GM18511 (cell line): ENCODE measurements around the gene ARF1.

Experiments
- ATAC-seq: cut with Tn5 transposase; IDR thresholded peaks from one replicate; pipeline ENCODE4 v1.9.1; 2021; ENCODE audit warnings: mild to moderate bottlenecking, moderate library complexity; ENCODE audit not compliant: unreplicated experiment

ARF1 gene

GRCh38 chr1:228084325-228084724 lies 1.8 kb downstream of the ARF1 start:
- ATAC-seq = no peak

DNA sequence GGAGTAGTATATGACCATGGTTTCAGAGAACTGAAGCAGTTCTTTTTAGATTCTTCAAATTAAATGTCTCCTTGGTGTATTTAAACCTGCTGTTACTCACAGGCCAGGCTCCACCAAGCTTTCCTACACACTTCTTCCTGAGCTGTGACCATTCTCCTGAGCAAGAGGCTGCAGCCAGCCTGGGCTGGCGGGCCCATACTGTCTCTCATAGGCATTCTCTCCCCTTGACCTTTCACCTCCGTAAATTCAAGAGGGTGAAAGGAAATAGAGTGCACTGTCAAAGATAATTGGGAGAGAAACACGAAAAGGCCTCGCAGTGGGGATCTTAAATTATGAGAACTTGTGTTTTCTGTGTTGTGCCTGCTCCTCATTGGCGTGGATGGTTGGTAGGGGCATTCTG lies 2.3 kb downstream of the ARF1 start:
- no peak for ATAC-seq

GRCh38 chr1:228085287-228085951 lies 2.9 kb downstream of the ARF1 start:
- ATAC-seq = no peak

GRCh38 chr1:228087771-228088251 lies 5.3 kb downstream of the ARF1 start:
- no peak for ATAC-seq

- no peak for ATAC-seq
These were observed 6.3 kb downstream of the ARF1 start for GRCh38 chr1:228088586-228089498.

DNA sequence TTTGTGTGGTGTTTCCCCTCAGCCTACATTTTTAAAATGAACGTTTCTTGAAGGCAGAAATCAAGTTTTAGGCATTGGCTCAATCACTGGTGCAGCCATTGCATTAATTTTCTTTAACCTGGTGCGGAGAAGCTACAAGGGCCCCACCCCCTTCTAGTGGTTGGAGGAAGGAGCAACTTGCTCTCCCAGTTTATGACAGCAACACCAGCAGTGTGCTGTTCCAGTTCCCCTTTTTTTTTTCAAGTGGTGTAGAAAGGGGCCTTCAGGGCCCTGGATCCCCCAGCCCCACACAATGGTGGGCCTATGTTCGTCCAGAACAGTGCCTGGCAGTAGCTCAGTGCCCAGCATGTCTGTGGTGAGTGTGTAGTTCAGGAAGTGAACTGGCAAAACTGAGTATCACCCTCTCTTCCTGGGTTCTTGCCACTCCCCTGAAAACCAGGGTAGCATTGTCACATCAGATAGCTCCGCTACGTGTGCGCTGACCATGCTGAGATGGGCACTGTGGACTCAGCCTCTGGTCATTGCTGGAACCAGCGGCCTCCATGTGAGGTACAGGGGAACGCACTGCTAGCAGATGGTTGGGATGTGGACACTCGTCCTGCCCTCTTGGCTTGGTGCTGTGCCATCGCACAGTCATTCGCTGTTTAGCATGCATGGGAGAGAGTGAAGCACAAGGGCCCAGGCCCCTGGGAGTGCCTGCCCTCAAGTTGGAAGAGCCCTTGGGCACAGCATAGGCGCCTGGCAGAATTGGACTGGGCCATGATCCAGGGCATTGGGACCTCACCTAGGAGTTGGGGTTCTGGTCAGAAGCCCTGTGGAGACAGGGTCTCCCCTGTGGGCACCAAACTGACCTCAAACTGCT lies 7.2 kb downstream of the ARF1 start:
- ATAC-seq = peak; percentile 46

DNA sequence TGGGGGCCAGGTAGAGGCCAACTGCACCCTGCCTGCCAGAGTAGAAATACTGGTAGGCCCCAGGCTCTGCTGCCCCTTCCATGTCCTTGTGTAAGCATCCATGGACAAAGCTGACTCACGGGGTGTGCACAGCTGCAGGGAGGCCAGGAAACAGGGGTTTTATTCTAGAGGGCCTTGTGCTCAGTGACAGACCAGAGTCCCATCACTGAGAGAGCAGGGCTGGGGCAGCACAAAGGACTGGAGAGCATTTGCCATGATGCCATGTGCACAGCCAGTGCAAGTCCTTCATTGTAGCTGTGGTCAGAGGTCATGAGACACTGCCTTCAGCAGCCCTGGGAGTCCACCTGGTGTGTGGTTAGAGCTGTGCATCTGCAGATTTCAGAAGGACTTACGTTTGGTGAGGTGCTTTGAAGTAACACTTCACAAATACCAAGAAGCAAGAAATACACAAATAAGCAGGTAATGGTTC lies 8.1 kb downstream of the ARF1 start:
- ATAC-seq = peak; percentile 55

- no peak for ATAC-seq
These were observed 8.6 kb downstream of the ARF1 start for GRCh38 chr1:228091084-228091483.

DNA sequence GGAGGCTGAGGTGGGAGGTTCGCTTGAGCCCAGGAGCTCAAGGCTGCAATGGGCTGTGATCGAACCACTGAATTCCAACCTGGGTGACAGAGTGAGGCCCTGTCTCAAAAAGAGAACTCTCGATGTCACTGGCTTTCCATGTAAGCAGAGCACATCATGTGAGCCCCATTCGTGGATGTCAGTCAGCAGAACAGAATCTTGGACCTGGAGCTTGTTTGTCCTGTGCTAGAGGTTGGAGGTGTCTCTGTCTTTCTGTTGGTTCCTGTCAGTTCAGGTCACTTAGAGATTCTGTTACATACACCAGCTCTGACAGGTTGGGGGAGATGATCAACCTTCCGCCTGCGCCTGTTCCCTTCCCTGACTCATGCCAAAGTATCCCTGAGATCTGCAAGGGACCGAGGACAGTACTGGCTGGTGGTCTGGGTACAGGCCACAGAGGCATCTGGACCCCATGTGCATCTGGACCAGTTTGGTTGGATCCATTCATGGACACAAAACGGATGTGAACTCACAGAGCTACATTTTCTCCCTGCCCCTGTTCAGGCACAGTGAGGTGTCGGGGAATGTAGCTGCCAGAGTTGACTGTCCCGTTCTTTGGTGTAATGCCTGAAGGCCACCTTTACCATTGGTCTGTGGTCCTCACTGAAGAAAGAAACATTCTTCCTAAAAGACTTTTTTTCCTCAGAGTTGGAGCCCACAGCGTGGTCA lies 10.0 kb downstream of the ARF1 start:
- no peak for ATAC-seq

DNA sequence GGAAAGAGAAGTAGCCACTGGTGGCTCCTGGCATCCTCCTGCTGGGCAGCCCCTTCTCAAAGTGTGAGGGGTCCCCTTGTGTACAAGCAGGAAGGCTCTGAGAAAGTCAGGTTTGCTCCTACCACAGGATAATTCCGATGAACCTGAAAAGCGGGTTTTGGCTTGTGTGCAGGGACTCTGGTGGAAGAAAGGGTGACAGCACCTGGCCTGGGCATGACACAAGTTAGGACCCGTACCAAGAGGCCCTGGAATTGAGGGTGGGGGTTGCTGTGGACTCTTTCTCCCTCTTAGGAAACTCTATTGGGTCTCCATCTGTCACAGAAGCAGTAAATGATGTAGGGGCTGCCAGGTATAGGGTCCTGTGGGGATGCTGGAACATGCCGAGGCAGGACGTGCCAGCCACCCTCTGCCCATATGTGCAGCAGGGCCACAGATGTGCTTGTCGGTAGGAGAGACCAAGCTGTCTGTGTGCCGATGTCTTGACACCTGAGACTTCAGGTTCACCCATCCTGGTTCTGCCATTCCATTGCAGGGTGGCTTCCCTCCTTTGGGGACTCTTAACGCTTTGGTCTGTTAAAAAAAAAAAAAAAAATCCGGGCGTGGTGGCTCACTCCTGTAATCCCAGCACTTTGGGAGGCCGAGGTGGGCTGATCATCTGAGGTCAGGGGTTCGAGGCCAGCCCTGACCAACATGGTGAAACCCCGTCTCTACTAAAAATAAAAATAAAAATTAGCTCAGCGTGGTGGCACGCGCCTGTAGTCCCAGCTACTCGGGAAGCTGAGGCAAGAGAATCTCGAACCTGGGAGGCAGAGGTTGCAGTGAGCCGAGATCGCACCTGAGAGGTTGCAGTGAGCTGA lies 10.8 kb downstream of the ARF1 start:
- ATAC-seq = no peak

DNA sequence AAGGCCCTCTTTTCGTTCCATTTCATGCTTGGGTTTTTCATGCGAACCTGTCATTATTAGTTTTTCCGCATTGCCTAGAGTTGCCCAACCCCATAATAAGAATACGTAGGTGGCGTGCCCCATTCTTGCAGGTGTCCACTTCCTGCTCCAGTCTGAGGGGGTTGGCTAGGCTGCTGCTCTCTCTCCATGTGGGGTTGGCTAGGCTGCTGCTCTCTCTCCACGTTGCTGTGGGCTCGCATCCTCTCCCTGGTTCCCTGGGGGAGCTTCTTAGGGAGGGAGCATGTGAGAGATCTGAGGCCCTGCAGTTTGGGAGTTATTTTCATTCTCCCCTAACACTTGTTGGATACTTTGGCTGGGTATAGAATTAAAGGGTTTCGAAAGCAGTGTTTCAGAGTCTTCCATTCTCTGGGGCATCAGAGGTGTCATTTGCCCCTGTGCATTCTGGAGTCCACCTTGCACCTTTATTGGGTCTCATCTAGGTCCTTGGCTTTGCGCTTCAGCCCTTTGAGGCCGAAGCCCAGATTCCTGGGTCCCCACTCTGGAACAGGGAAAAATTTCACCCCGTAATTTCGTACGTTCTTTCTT lies 12.0 kb downstream of the ARF1 start:
- no peak for ATAC-seq

- no peak for ATAC-seq
These were observed 12.7 kb downstream of the ARF1 start for GRCh38 chr1:228095161-228095560.

GRCh38 chr1:228095938-228096337 lies 13.4 kb downstream of the ARF1 start:
- no peak for ATAC-seq

DNA sequence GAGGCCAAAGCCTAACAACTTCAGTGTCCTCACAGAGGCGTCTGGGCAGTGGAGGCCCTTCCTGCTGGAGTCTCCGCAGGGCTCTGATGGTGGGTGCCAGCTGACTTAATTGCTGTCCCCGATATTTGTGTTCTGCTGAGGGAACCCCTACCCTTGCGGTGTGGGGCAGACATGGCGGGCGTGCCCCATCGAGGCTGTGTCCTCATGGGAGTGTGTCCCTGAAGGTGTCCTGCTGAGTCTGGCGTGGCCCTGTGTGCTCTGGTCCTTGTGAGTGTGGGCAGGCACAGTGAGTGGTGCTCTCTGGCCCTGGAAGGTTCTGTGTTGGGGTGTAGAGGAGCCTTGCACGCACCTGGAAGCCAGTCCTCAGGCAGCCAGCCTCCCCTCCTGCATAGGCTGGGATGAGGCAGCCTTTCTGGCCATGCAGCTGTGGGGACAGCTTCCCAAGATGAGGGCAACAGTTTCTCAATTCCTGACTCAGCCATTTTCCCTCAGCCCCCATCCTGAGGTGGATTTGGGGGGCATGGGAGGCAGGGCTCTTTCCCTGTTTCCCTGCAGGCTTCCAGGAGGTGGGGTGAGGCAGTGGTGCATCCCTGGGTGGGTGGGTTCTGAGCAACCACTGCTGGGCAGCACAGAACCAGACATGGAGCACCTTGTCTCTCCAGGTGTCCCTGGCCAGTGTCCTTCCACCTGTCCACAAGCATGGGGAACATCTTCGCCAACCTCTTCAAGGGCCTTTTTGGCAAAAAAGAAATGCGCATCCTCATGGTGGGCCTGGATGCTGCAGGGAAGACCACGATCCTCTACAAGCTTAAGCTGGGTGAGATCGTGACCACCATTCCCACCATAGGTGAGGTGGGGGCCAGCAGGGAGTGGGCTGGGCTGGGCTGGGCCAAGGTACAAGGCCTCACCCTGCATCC lies 14.2 kb downstream of the ARF1 start:
- ATAC-seq = no peak

DNA sequence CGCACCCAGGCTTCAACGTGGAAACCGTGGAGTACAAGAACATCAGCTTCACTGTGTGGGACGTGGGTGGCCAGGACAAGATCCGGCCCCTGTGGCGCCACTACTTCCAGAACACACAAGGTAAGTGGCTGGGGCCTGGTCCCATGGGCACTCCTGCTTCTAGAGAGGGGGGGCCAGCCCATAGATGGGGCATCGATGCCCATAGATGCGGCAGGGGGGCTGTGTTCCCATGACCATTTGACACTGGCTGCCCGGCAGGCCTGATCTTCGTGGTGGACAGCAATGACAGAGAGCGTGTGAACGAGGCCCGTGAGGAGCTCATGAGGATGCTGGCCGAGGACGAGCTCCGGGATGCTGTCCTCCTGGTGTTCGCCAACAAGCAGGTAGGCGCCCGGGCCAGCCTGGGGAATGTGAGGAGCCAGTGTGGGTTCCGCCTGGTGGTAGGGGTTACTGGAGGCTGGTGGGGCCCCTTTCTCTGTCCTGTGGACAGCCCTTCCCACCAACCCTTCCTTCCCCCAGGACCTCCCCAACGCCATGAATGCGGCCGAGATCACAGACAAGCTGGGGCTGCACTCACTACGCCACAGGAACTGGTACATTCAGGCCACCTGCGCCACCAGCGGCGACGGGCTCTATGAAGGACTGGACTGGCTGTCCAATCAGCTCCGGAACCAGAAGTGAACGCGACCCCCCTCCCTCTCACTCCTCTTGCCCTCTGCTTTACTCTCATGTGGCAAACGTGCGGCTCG lies 15.0 kb downstream of the ARF1 start:
- ATAC-seq = no peak

- ATAC-seq = no peak
These were observed 15.9 kb downstream of the ARF1 start for GRCh38 chr1:228098323-228098931.

- ATAC-seq = no peak
These were observed 16.8 kb downstream of the ARF1 start for GRCh38 chr1:228099331-228099732.
